ENCODE measurements around the gene RPN2.

RPN2 gene

DNA sequence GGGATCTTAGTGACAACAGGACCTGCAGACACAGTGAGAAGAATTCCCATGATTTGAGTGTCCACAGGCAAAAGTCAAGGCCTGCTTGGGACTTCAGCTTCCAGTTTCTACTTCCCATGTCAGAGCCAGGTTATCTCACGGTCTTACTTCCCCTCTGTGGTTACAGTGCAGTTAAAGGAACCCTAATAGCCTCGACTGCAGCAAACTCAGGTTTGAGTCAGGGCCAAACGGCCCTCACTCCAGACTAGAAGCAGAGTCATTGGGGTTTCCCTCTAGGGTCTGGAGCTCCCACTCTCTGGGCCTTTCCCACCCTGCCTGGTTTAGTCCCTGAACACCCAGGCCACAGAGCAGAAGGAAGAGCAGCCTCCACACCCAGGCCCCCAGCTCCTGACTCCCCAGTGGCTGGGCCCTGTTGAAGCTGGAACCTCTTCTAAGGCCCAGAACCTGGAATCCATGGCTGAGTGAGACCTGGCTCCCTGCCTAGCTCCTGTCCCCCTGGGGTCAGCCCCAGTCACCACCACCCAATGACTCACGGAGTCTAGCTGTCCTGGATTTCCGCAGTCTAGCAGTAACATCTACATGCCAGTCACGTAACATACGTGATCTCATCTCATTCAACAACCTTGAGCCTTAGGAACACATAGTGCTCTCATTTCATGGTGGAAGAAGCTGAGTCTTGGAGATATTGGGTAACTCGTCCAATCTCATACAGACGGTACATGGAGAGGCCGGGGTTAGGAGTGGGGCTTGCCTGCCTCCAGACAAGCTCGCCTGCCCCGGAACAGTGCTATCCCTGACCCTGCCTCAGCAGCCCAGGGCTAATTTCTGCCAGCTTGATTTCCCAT lies 91.7 kb downstream of the RPN2 start:
- DNase-seq = no peak

DNA sequence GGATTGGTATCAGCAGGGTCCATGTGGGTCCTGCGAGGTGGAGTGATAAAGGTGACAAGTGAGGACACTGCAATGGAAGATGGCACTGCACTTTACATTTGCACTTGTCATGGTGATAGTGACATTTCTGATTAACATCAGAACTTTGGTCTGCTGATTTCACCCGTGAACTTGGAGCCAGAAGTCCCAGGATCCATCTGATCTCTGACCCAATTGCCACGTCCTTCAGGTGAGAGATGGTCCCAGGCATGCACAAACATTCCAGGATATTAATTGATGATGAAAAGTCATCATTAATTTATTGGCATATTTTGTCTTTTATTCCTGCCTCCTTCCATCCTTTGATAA lies 92.3 kb downstream of the RPN2 start:
- DNase-seq = no peak

DNA sequence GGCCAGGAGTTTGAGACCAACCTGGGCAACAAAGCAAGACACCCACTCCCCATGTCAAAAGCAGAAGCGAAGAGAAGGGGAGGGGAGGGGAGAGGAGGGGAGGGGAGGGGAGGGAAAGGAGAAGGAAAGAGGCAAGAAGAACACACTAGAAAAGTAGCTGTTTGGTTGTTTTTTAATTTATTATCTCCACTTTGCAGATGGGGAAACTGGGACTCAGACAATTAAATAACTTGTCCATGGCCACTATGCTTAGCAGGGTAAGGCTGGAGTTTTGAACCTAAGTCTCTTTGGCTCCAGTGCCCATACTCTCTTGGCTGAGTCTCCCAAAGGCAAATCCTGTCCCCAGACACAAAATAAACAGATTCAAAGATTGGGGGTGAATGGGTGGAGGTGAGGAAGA lies 94.9 kb downstream of the RPN2 start:
- no peak for DNase-seq

DNA sequence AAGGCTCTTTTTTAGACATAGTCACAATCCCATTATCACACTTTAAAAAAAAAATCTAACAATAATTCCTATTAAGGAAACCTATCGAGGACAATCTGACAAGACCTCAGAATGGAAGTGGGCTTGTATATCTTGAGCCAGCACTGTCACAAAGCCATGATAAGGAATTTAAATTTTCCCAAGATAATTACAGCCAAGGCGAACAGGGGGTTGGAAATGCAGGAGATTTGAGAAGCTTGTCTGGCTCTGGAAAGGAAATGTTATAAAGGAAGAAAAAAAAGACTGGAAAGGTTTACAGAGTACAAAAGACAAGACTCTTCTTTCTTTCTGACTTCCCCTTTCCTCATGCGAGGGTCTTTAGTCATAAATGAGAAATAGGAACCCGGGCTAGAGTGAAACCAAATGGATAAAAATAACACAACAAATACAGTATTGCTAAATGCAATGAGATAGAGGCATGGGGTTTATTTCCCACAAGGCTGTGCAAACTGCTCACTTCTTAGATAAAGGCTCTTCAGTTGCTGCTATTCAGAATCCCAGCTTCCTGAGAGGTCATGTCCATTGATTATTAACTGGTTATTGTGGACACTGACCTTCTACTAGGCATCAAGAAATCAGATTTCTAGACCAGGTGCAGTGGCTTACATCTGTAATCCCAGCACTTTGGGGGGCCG lies 95.9 kb downstream of the RPN2 start:
- no peak for DNase-seq

DNA sequence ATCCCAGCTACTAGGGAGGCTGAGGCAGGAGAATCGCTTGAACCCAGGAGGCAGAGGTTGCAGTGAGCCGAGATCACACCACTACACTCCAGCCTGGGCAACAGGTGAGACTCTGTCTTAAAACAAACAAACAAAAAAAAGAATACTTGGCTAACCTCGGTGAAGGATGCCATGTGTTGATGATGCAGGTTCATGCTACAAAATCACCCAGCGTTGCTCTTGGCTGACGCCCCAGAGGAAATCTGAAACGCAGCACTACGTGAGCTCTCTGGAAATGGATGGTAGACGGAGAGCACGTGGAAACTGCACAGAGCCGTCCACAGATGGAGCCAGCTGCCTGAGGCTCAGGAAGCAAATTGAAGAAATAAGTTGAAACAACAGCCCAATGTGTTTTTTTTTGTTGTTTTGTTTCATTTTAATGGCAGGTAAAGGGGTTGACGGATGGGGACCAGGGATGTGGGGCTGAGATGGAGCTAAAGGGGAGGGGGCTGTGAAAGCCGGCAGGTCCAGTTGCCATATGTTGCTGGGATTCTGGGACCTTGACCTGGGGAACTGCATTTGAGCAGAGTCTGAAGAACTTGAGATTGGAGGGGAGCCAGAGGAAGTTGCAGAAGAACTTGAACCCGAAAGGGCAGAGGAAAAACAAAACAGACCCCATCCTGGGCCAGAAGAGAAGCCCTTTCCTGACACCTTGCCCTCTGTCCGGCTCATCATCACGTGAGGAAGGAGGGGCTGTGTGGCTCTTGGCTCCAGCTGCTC lies 97.5 kb downstream of the RPN2 start:
- DNase-seq = no peak

DNA sequence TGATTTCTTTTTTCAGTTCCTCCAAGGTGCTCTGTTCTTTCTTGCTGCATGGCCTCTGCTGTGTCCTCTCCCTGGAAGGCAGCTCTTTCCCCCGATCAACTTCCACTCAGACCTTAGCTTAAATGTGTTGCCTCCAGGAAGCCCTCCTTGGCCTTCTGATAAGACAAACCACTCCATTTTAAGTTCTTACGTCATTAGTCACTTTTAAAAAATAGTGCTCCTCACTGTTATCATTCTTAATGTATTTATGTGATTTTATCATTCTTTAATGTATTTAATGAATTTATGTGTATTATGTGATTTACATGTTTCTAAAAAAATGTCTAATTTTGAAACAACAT lies 98.1 kb downstream of the RPN2 start:
- DNase-seq = no peak

DNA sequence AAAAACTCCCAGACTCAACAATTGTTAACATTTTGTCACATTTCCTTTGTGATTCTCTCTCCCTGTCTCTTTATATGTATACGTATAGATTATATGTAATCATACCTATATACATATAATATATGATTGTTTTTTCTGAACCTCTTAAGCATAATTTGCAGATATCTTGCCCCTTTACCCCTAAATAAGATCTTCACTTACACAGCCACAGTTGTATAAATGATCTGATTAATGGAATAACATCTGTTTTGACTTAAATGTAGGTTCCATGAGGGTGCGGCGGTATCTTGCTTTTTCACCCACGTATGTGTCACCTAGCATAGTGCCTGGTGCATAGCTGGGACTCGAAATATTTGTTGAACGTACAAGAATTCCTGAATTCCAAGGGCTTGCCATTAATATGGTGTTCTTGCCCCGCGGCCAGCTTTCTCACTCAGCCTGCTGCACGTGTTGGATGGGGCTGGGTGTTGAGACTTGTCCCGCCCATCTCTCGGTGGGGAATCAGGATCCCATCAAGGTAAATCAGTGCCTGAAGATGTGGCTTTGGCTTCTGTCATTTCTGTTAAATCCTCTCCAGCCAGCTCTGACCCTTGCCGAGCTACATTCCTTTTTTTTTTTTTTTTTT lies 99.9 kb downstream of the RPN2 start:
- no peak for DNase-seq

DNA sequence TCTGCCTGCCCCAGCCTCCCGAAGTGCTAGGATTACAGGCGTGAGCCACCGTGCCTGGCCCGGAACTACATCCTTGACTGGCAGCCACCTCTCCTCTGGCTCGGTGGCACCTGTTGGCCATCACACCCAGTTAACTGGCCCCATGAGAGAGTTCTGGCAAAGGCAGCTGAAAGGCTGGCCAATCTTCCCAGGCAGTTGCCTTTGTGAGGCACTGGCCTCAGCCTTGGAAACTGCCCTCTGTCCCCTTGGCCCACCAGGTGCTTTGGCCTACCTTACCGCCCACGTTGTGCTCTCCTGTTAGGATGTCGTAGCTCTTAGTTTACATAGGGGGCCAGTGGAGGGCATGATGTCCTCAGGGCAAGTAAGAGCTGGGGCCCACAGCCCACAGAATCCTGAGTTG lies 100.7 kb downstream of the RPN2 start:
- no peak for DNase-seq

DNA sequence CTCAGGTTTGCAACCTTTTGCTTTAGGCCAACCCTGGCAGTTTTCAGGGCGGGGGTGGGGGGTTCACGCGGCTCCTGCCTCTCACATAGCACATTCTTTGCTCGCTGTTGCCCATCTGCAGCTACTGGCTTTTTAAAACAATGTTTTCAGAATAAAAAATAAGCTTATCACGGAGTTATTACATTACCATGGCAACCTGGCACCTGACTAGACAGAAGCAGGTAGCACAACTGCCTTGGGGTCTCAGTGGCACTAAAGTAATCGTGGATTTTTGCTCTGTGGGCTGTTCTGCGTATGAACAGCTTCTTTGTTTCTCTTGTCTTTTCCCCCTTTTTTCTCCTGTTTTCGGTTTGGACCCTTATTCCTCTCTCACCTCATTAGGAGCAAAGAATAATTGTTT lies 101.3 kb downstream of the RPN2 start:
- no peak for DNase-seq

DNA sequence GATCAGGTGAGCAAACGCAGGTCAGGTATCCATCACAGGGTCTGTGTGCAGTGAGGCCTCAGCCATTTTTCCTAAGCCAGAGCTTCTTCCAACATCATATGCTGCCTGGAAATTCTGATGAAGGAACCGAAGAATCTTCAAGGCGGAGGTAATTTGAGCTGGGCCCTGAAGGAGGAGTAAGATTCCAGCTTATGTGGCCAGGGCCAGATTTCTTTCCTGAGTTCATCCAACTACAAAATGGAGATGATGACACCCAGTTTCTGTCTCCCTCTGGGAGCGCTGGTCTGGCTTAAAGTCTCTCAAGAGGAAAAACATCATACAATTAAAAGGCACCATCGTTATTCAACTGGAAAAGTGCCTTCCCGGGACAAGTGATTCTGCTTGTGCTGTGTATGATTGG lies 103.4 kb downstream of the RPN2 start:
- no peak for DNase-seq

DNA sequence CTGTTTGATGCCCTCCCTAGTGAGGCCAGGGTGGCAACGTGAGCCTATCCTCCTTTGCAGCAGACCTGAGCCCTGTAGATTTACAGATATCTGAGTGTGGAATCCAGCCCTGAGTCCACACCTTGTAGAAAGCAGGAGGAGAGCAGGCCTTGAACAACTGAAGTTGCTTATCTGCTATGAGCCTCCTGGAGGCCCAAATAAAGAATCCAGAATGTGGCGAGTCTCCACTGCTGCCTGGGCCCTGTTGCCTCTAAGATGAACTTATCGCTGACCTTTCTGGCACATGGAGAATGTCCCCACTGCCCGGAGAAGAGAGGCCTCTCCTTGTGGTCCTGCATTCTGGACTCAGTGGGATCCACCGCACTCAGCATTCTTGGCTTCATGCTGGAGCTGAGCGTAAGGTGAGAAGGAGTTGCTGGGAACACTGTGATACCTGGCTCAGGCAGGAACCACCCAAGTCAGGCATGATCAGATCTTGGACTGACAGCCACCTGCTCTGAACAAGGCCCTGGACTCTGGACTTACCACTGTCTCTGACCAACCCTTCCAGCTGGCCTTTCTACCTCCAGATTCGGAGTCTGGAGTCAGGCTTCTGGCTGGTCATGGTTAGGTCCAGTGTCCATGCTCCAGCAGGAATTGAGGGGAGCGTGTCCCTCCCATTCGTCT lies 104.5 kb downstream of the RPN2 start:
- no peak for DNase-seq

DNA sequence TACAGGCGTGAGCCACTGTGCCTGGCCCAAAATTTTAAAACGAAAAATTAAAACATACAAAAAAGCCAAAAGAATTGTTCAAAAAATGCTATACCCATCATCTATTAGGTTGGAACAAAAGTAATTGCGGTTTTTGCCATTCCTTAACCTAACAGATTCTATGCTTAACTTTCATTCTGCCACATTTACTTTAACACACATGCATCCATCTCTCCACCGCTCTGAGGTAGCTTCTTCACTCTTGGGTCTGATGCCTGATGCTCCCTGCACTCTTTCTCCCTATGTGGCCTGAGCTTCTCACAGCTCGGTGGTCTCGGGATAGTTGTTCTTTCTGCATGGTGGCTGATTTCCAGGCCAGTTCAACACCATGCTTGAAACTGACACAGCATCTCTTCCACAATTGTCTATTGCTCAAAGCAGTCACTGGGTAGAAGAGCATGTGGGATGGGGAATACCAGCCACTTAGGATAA lies 105.6 kb downstream of the RPN2 start:
- DNase-seq = no peak

DNA sequence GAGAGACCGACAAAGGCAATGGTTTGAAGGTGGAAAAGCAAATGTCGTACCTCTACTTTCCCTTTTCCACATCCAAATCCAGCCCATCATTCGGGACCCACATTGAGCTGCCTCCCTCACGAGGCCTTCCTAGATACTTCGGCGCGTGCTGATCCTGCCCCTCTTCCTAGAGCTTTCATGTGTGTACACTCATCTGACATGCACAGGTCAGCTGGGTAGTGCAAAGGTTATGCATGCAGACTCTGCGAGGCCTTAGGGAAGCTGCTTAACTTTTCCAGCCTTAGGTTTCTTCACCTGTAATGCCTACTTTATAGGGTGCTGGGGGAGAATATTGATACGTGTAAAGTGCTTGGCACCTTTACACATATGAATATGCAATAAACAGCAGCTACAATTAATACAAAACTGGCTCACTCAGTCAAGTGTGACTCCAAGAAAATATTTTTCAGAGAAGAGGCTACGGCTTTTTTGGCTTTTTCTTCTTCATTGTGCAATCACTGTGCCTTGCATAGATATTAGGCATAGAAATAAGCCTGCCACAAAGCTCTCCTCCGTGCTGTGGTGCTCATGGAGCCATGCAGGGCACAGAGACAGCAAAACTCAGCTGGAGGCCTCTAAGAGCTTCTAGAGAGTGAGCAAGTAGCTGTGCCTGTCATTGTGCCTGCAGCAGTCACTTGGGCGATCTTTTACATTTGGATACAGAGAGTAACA lies 106.7 kb downstream of the RPN2 start:
- DNase-seq = no peak

DNA sequence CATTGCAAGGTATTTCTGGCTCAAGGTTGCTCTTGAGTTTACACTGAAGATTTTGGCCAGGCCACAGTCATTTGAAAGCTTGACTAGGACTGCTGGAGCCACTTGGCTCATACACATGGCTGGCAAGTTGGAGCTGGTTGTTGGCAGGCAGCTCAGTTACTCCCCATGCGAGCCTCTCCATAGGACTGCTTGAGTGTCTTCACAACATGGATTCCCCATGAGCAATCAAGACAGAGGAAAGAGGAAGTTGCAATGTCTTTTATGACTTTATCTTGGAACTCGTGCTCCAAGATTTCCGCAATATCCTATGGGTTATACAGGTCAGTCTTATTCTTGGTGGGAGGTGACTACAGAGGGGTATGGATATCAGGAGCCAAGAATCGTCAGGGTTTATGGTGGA lies 109.0 kb downstream of the RPN2 start:
- DNase-seq = no peak

DNA sequence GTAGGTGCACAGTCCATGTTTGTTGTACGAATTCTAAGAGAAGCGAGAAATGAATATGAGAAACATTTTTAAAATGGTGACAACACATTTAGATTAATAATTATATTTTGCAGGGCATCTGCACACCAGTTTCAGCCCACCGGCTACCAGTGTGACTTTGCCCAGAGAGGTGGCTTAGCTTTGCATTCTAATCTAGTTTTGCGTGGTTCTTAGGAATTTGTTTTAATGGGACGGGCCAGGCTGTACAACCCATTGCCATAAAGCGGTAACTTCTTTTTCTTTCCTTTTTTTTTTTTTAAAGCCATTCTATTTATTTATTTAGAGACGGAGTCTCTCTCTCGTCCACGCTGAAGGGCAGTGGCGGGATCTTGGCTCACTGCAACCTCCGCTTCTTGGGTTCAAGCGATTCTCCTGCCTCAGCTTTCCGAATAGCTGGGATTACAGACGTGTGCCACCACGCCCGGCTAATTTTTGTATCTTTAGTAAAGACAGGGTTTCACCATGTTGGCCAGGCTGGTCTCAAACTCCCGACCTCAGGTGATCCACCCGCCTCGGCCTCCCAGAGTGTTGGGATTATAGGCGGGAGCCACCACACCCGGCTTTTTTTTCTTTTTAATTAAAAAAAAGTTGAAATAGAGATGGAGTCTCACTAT lies 111.2 kb downstream of the RPN2 start:
- no peak for DNase-seq

Measured in stimulated activated CD4-positive, alpha-beta T cell treated with anti-CD3 and anti-CD28 coated beads, Interleukin-4, amount 100 ng/mL, for 1 hour (primary cell).